Measurements from ENCODE around the gene HTRA2.

The HTRA2 gene

GRCh38 chr2:74515981-74516633 lies 13.6 kb upstream of the HTRA2 start:
- DNase-seq = peak; percentile 66

GRCh38 chr2:74516650-74517049 lies 13.1 kb upstream of the HTRA2 start:
- no peak for DNase-seq

- DNase-seq = no peak
These were observed 7.2 kb upstream of the HTRA2 start for GRCh38 chr2:74522516-74522915.

- DNase-seq = no peak
These were observed 5.7 kb upstream of the HTRA2 start for GRCh38 chr2:74524005-74524404.

GRCh38 chr2:74524955-74525716 lies 4.6 kb upstream of the HTRA2 start:
- no peak for DNase-seq

GRCh38 chr2:74525717-74526648 lies 3.8 kb upstream of the HTRA2 start, which contains the start of gene DQX1:
DQX1 (minus strand) TSS chr2:74526231; CDS start chr2:74525729, 502 bp downstream.
- no peak for DNase-seq

GRCh38 chr2:74526649-74527230 lies 3.0 kb upstream of the HTRA2 start:
- DNase-seq = no peak

- no peak for DNase-seq
These were observed 2.0 kb upstream of the HTRA2 start for GRCh38 chr2:74527741-74528140.

GRCh38 chr2:74528600-74529356 lies 955 bp upstream of the HTRA2 start:
- peak; percentile 24 for DNase-seq

- DNase-seq = peak; percentile 45
These were observed 780 bp downstream of the HTRA2 start for GRCh38 chr2:74530239-74531187.

GRCh38 chr2:74531666-74532065 lies 1.9 kb downstream of the HTRA2 start:
- DNase-seq = no peak

- DNase-seq = peak; percentile 30
These were observed 2.5 kb downstream of the HTRA2 start for GRCh38 chr2:74532222-74532621.

GRCh38 chr2:74533464-74533863 lies 3.7 kb downstream of the HTRA2 start:
- no peak for DNase-seq

GRCh38 chr2:74534411-74534810 lies 4.7 kb downstream of the HTRA2 start:
- no peak for DNase-seq

- DNase-seq = no peak
These were observed 5.8 kb downstream of the HTRA2 start for GRCh38 chr2:74535440-74535965.

GRCh38 chr2:74536166-74536950 lies 6.6 kb downstream of the HTRA2 start:
- no peak for DNase-seq

GRCh38 chr2:74537140-74537539 lies 7.4 kb downstream of the HTRA2 start:
- no peak for DNase-seq

- DNase-seq = no peak
These were observed 9.2 kb downstream of the HTRA2 start for GRCh38 chr2:74538881-74539339.

GRCh38 chr2:74540291-74540690 lies 10.6 kb downstream of the HTRA2 start:
- DNase-seq = no peak

GRCh38 chr2:74542978-74543377 lies 13.2 kb downstream of the HTRA2 start:
- DNase-seq = no peak

All from central memory CD4-positive, alpha-beta T cell (primary cell).